PC-9 (cell line): ENCODE data around the gene SSNA1.

Experiments
- EZH2 ChIP-seq: fragments of 200-600 bp; sonication (generic); IDR thresholded peaks from 2 replicates; pipeline ENCODE4 v1.8.0; 2017; ENCODE audit warnings: antibody characterized with exemption, low read depth
- TF ChIP-seq, protein P1 (sequence below): fragments of 200-600 bp; sonication (generic); conservative IDR thresholded peaks from 2 replicates; pipeline ENCODE4 v1.6.1; 2017; ENCODE audit warnings: mixed run types, antibody characterized with exemption, mild to moderate bottlenecking, moderate library complexity

DNA sequence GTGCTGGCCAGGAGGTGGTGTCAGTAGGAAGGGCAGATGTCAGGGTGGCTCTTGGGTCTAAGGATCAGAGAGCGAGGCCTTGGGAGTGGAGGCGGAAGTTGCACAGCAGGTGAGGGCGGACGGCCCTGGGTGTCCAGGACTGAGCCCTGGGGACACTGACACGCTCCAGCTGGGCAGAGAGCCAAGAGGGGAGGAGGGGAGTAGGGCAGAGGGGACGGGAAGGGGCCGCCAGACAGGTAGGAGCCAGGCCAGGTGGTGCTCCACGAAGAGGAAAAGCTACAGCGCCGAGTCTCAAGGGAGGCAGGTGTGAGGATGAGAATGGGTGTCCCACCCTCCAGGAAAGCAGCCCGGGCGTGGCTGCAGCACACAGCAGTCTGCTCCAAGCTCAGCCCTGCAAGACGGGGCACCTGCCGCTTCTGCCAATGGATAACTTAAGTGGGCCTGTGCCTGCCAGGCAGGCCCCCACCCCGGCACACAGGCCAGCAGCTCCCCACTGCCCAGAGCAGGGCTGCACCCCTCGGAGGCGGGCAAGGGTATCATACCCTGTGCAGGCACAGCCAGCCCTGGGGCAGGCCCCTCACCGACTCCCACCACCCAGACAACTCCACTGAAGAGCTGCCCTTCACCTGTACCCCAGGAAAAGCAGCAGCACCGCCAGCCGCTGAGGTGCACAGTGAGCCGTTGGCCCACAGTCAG lies 7.2 kb downstream of the SSNA1 start:
- TF ChIP-seq, protein P1, sequence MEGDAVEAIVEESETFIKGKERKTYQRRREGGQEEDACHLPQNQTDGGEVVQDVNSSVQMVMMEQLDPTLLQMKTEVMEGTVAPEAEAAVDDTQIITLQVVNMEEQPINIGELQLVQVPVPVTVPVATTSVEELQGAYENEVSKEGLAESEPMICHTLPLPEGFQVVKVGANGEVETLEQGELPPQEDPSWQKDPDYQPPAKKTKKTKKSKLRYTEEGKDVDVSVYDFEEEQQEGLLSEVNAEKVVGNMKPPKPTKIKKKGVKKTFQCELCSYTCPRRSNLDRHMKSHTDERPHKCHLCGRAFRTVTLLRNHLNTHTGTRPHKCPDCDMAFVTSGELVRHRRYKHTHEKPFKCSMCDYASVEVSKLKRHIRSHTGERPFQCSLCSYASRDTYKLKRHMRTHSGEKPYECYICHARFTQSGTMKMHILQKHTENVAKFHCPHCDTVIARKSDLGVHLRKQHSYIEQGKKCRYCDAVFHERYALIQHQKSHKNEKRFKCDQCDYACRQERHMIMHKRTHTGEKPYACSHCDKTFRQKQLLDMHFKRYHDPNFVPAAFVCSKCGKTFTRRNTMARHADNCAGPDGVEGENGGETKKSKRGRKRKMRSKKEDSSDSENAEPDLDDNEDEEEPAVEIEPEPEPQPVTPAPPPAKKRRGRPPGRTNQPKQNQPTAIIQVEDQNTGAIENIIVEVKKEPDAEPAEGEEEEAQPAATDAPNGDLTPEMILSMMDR, result no peak
- no peak for TF ChIP-seq EZH2
